HepG2 (cell line): ENCODE measurements around the gene KREMEN1. TPM values are rescaled to one million over a fixed set of nuclear protein-coding genes. Genes with fewer than 3 reads are reported as not detected.

Experiments
- ASH2L ChIP-seq: fragments of 300-600, 200-600 bp; sonication (generic); IDR thresholded peaks from 2 replicates; pipeline ENCODE4 v1.7.0; 2017; ENCODE audit warnings: low read depth, mild to moderate bottlenecking, moderate library complexity, mixed read lengths, low read length; ENCODE audit not compliant: insufficient read length
- EP300 ChIP-seq, 3 experiments: sonication (generic) in 1 of 3; formaldehyde crosslinking in 1 of 3; IDR thresholded peaks; 2 replicates each; pipeline versions ENCODE4 v1.5.1 to v1.6.1; 2011 to 2020; ENCODE audit warnings: low read depth in 2 of 3, low read length in 2 of 3, borderline replicate concordance in 1 of 3, improper control_type of control experiment in 1 of 3, mild to moderate bottlenecking in 1 of 3, missing genetic modification reagents in 1 of 3, moderate library complexity in 1 of 3
- EZH2 ChIP-seq: conservative IDR thresholded peaks from 2 replicates; pipeline ENCODE4 v1.6.1; 2012; ENCODE audit warnings: mild to moderate bottlenecking, low read depth, low read length, moderate library complexity
- FOXP4 ChIP-seq: sonication (generic); formaldehyde crosslinking; IDR thresholded peaks from 2 replicates; pipeline ENCODE4 v1.4.0; 2020; ENCODE audit warnings: missing genetic modification reagents
- GMEB2 ChIP-seq: IDR thresholded peaks from 2 replicates; pipeline ENCODE4 v1.6.1; 2016; ENCODE audit warnings: missing biosample characterization, missing genetic modification reagents, low read depth
- HMG20A ChIP-seq: IDR thresholded peaks from 2 replicates; pipeline ENCODE4 v1.6.1; 2016; ENCODE audit warnings: borderline replicate concordance
- SAP130 ChIP-seq: IDR thresholded peaks from 2 replicates; pipeline ENCODE4 v1.6.1; 2016; ENCODE audit warnings: low read depth
- TBX3 ChIP-seq: fragments of 450-650 bp; IDR thresholded peaks from 2 replicates; pipeline ENCODE4 v1.6.1; 2017; ENCODE audit warnings: antibody characterized with exemption, mild to moderate bottlenecking, inconsistent platforms, borderline replicate concordance
- ZNF333 ChIP-seq: sonication (generic); formaldehyde crosslinking; IDR thresholded peaks from 2 replicates; pipeline ENCODE4 v1.4.0; 2020; ENCODE audit warnings: mild to moderate bottlenecking, missing genetic modification reagents, borderline replicate concordance
- ZNF639 ChIP-seq: conservative IDR thresholded peaks from 2 replicates; pipeline ENCODE4 v1.6.1; 2018; ENCODE audit warnings: missing genetic modification reagents
- polyA plus RNA-seq, 8 experiments: library from polyadenylated mRNA; depleted of rRNA in 3 of 8; stranded (reverse) in 7 of 8; unstranded in 1 of 8; fragments of >200 nt; fragmentation: Illumina TruSeq in 4 of 8; extraction: Trizol in 4 of 8; gene quantifications; 2 replicates each; pipeline versions ENCODE4 v1.2.1 to v1.2.3, GENCODE V29; 2011 to 2016; ENCODE audit warnings: low read depth in 4 of 8, missing spikeins in 1 of 8, mixed read lengths in 1 of 8; ENCODE audit not compliant: insufficient read depth in 1 of 8
- total RNA-seq, 5 experiments: library from RNA; depleted of rRNA; stranded (reverse); fragments of >200 nt; fragmentation: Illumina TruSeq; extraction: Trizol; gene quantifications; 2 replicates each; pipeline ENCODE4 v1.2.3, GENCODE V29; 2016; ENCODE audit warnings: low read depth in 1 of 5

The KREMEN1 gene
- total and polyA plus RNA-seq, 2 of the 13 experiments (the other 11 are each of a cell fraction or from before 2014, with no cell fraction given), result 9.8 to 13.8 TPM

- TF ChIP-seq EP300 (IDR thresholded peaks at IDR 0.05; ENCODE audit: low read depth in 2 of 2, low read length in 2 of 2) (peak in 1 of 2 experiments; percentile 45; a peak in 2 of 4 replicates), EP300 (CRISPR knock-in tag; IDR thresholded peaks at IDR 0.05; ENCODE audit: borderline replicate concordance) (no peak), ZNF639 (CRISPR knock-in tag) (no peak), HMG20A (CRISPR knock-in tag) (0 out of 2 replicates have a peak, but pooled peaks have one; percentile 16), GMEB2 (CRISPR knock-in tag) (no peak), TBX3 (0 out of 2 replicates have a peak, but pooled peaks have one; percentile 0), EZH2 (no peak), ASH2L (peak; percentile 36), FOXP4 (CRISPR knock-in tag) (peak; percentile 60), ZNF333 (CRISPR knock-in tag) (no peak), SAP130 (CRISPR knock-in tag) (peak; percentile 14; the same call in 1 of the 2 replicates)
These were observed 42.7 kb upstream of the KREMEN1 start (continued) for GRCh38 chr22:29030016-29030617.
